Nephron progenitor cell (in vitro differentiated cells): ENCODE results near the gene ESX1.
"Not testable (repeated sequence)": the region's sequence is repeated elsewhere in the genome, so short reads cannot be mapped to it uniquely, and the experiment has no call there.

Experiments
- DNase-seq: peaks from one replicate; pipeline ENCODE4 v3.0.0; 2021
- H3K27ac Mint-ChIP-seq: 2 replicates; pipeline ENCODE4 v1.8.0; 2021; ENCODE audit warnings: mild to moderate bottlenecking, moderate library complexity, mixed read lengths
- H3K27me3 Mint-ChIP-seq: 2 replicates; pipeline ENCODE4 v1.8.0; 2021; ENCODE audit warnings: mild to moderate bottlenecking, low read depth, mixed read lengths; ENCODE audit not compliant: poor library complexity
- H3K36me3 Mint-ChIP-seq: 2 replicates; pipeline ENCODE4 v1.8.0; 2021; ENCODE audit warnings: low read depth, mixed read lengths
- H3K4me1 Mint-ChIP-seq: 2 replicates; pipeline ENCODE4 v1.8.0; 2021; ENCODE audit warnings: mixed read lengths
- H3K4me3 Mint-ChIP-seq: 2 replicates; pipeline ENCODE4 v1.8.0; 2021; ENCODE audit warnings: mild to moderate bottlenecking, moderate library complexity, mixed read lengths
- H3K9me3 Mint-ChIP-seq: 2 replicates; pipeline ENCODE4 v1.8.0; 2021; ENCODE audit warnings: mild to moderate bottlenecking, moderate library complexity, mixed read lengths
- TF ChIP-seq, protein P1 (sequence below): fragments of 200-600 bp; sonication (generic); IDR thresholded peaks from 2 replicates; pipeline ENCODE4 v1.5.0; 2021; ENCODE audit warnings: antibody characterized with exemption

Gene ESX1

DNA sequence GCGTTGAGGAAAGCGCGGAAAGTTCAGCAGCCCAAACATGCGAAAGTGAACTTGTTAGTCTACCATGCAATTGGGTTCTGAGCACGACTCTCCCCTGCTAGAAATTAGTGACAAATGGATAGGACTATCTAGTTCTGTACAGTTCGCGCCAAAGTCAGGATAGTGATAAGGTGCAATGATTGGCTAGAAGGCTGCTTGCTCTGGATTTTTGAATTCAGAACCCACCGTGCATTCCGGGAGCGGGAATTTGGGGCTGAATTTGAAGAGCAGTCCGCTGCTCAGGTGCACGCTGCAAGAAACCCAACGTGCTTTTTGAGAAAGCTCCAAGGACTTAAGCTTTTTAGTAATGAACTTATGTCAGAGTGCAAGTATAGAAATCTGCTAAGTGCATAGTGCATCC lies 732 bp upstream of the ESX1 start:
- TF ChIP-seq, protein P1, sequence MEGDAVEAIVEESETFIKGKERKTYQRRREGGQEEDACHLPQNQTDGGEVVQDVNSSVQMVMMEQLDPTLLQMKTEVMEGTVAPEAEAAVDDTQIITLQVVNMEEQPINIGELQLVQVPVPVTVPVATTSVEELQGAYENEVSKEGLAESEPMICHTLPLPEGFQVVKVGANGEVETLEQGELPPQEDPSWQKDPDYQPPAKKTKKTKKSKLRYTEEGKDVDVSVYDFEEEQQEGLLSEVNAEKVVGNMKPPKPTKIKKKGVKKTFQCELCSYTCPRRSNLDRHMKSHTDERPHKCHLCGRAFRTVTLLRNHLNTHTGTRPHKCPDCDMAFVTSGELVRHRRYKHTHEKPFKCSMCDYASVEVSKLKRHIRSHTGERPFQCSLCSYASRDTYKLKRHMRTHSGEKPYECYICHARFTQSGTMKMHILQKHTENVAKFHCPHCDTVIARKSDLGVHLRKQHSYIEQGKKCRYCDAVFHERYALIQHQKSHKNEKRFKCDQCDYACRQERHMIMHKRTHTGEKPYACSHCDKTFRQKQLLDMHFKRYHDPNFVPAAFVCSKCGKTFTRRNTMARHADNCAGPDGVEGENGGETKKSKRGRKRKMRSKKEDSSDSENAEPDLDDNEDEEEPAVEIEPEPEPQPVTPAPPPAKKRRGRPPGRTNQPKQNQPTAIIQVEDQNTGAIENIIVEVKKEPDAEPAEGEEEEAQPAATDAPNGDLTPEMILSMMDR = no peak
- no peak overlapping the region for H3K4me3 Mint-ChIP-seq
- no peak for DNase-seq
- H3K36me3 Mint-ChIP-seq = no peaks in the 10 kb centered on the region
- peaks cover 41% of the 10 kb centered on the region for H3K9me3 Mint-ChIP-seq
- H3K27ac Mint-ChIP-seq = no peak overlapping the region
- H3K4me1 Mint-ChIP-seq = peaks cover 7% of the 10 kb centered on the region
- peaks cover 96% of the 10 kb centered on the region for H3K27me3 Mint-ChIP-seq

DNA sequence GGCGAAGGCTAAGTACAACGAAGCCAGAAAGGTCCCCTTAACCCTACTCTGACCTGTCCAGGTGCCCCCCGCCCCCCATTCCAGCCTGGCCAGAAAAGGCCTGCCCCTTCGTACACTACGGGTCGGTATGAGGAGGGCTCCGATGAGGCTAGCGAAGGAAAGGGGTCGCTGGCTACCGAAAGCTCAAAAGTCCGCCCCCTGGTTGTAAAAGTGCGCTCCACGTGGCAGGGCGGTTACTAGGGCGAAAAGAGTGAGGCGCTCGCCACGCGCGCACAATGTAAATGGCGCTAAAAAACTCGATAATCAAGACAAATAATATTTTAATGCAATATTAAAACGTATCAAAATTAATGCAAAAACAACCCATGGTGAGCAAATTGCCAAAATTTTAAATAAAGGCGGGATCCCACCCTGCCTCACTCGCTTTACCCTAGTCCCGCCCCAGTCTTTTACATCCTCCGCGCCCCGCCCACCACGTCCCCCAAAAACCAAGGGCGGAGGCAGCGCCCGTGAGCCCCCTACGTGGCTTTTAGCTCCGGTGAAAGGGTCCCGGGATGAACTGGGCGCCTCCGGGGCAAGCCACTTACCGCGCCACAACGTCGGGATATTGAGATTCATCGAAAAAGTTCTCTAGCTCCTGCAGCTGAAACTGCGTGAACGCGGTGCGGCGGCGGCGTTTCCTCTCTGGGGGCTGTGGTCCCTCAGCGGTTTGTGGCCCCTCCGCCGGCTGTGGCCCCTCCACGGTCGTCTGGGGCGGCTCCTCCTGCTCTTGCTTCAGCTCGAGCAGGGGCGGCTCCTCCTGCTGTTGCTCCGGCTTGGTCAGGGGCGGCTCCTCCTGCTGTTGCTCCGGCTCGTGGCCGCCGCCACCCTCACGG lies 929 bp downstream of the ESX1 start:
- no peak overlapping the region for H3K27ac Mint-ChIP-seq
- peaks cover 7% of the 10 kb centered on the region for H3K4me1 Mint-ChIP-seq
- H3K27me3 Mint-ChIP-seq = peaks cover 92% of the 10 kb centered on the region
- TF ChIP-seq, protein P1 = peak; percentile 14
- no peaks in the 10 kb centered on the region for H3K36me3 Mint-ChIP-seq
- peak; percentile 45 for DNase-seq
- peak overlapping the region; percentile 80 for H3K4me3 Mint-ChIP-seq
- H3K9me3 Mint-ChIP-seq = peaks cover 29% of the 10 kb centered on the region

DNA sequence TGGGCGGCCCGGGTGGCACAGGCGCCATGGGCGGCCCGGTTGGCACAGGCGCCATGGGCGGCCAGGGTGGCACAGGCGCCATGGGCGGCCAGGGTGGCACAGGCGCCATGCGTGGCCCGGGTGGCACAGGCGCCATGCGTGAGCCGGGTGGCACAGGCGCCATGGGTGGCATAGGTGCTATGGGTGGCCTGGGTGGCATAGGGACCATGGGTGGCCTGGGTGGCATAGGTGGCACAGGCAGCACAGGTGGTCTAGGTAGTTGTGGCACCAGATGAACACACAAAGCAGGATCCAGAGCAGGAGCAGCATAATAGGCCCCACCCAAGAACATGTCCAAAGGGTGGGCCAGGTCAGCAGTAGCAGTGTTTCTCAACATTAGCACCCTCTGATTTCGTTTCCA lies 4.3 kb downstream of the ESX1 start:
- H3K27me3 Mint-ChIP-seq = peaks cover 88% of the 10 kb centered on the region
- no peak for DNase-seq
- no peak overlapping the region for H3K4me3 Mint-ChIP-seq
- peaks cover 25% of the 10 kb centered on the region for H3K9me3 Mint-ChIP-seq
- H3K4me1 Mint-ChIP-seq = peaks cover 7% of the 10 kb centered on the region
- no peaks in the 10 kb centered on the region for H3K36me3 Mint-ChIP-seq
- no peak overlapping the region for H3K27ac Mint-ChIP-seq
- TF ChIP-seq, protein P1 = no peak

DNA sequence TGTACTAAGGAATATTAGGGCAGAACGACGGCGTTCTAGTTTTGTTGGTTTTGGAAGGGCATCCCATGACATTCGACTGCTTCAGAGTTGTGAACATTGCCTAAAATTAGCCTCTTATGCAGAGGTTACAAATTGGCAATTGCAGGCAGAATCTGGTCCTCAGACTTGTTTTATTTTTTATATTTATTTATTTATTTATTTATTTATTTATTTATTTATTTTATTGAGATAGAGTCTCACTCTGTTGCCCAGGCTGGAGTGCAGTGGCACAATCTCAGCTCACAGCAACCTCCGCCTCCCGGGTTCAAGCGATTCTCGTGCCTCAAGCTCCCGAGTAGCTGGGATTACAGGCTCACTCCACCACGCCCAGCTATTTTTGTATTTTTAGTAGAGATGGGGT lies 24.7 kb downstream of the ESX1 start:
- not testable (repeated sequence) for H3K4me3 Mint-ChIP-seq, H3K36me3 Mint-ChIP-seq, H3K27ac Mint-ChIP-seq, H3K4me1 Mint-ChIP-seq, H3K27me3 Mint-ChIP-seq, DNase-seq
- H3K9me3 Mint-ChIP-seq = peaks cover 31% of the 10 kb centered on the region

DNA sequence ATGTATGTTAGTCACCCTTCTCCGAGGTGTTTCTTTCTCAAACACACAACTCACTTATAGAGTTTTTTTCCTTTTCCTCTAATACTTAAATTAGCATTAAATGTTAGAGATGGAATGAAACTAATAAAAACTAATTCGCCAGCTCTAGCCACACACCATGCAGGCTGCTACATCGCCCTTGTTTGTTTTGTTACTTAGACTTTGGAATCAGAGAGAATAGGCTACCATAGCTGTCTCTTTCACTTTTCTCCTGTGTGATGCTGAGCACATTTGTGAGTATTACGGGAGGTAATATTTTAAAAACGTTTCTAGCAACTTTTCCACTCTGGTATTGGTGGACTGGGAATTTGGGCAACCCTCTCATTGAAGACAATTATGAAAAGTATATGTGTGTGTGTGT lies 43.5 kb downstream of the ESX1 start:
- H3K9me3 Mint-ChIP-seq = peaks cover 19% of the 10 kb centered on the region
- H3K27me3 Mint-ChIP-seq = peaks cover 14% of the 10 kb centered on the region

DNA sequence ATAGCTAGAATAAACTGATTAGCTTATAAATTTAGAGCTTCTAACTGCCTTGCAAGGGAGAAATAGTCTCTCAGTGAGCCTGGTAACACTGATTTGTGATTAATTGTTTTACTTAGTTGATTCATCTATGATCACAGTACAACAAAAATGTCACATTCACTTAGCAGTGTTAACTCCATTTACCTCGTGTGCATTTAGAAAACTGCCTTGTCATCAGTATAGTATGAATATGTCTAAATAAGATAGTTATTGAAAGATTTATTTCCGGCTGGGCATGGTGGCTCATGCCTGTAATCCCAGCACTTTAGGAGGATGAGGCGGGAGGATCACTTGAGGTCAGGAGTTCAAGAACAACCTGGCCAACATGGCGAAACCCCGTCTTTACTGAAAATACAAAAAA lies 49.2 kb downstream of the ESX1 start:
- Mint-ChIP-seq H3K4me3 (no peak overlapping the region), H3K36me3 (no peaks in the 10 kb centered on the region), H3K27ac (no peak overlapping the region)

More for the DNA sequence above, 43.5 kb downstream of the ESX1 start:
- Mint-ChIP-seq H3K27ac (no peak overlapping the region), H3K36me3 (no peaks in the 10 kb centered on the region), H3K4me1 (no peaks in the 10 kb centered on the region), H3K4me3 (no peak overlapping the region)
- TF ChIP-seq, protein P1 = no peak
- no peak for DNase-seq

More for the DNA sequence above, 49.2 kb downstream of the ESX1 start:
- Mint-ChIP-seq H3K4me1 (no peaks in the 10 kb centered on the region), H3K27me3 (peaks cover 12% of the 10 kb centered on the region), H3K9me3 (peaks cover 8% of the 10 kb centered on the region)
- TF ChIP-seq, protein P1 = no peak
- DNase-seq = no peak
